Hepatocyte (in vitro differentiated cells): Measurements from ENCODE around the gene SHANK1. TPM values are rescaled to one million over a fixed set of nuclear protein-coding genes. Genes with fewer than 3 reads are reported as not detected.
"Not testable (repeated sequence)": the region's sequence is repeated elsewhere in the genome, so short reads cannot be mapped to it uniquely, and the experiment has no call there.

Experiments used
- DNase-seq: peaks from one replicate; pipeline ENCODE4 v3.0.0-alpha.2; 2016; ENCODE audit warnings: low spot score
- H2AFZ ChIP-seq: fragments of 200-600 bp; sonication (generic); 2 replicates; pipeline ENCODE4 v1.6.0; 2016; ENCODE audit warnings: antibody characterized with exemption, mild to moderate bottlenecking
- H3K27ac ChIP-seq: fragments of 200-600 bp; sonication (generic); 2 replicates; pipeline ENCODE4 v1.5.1; 2016; ENCODE audit warnings: mild to moderate bottlenecking
- H3K27me3 ChIP-seq: fragments of 200-600 bp; sonication (generic); 2 replicates; pipeline ENCODE4 v1.6.1; 2016
- H3K36me3 ChIP-seq: fragments of 200-600 bp; sonication (generic); replicated peaks from 2 replicates; pipeline ENCODE4 v1.5.1; 2016; ENCODE audit warnings: low read depth; ENCODE audit not compliant: insufficient read depth
- H3K4me1 ChIP-seq: fragments of 200-600 bp; sonication (generic); 2 replicates; pipeline ENCODE4 v1.5.1; 2016; ENCODE audit warnings: mild to moderate bottlenecking, moderate library complexity; ENCODE audit not compliant: insufficient read depth
- H3K4me2 ChIP-seq: fragments of 200-600 bp; sonication (generic); 2 replicates; pipeline ENCODE4 v1.6.0; 2016
- H3K4me3 ChIP-seq: fragments of 200-600 bp; sonication (generic); 2 replicates; pipeline ENCODE4 v1.5.1; 2016; ENCODE audit warnings: mild to moderate bottlenecking
- H3K79me2 ChIP-seq: fragments of 200-600 bp; sonication (generic); 2 replicates; pipeline ENCODE4 v1.6.0; 2017; ENCODE audit warnings: mild to moderate bottlenecking
- H3K9me2 ChIP-seq: fragments of 200-600 bp; sonication (generic); replicated peaks from 2 replicates; pipeline ENCODE4 v1.6.0; 2017; ENCODE audit warnings: mild to moderate bottlenecking; ENCODE audit not compliant: insufficient read depth
- H3K9me3 ChIP-seq: fragments of 200-600 bp; sonication (generic); 2 replicates; pipeline ENCODE4 v1.5.1; 2016; ENCODE audit warnings: low read depth, mild to moderate bottlenecking
- H4K20me1 ChIP-seq: fragments of 200-600 bp; sonication (generic); 2 replicates; pipeline ENCODE4 v1.6.0; 2016; ENCODE audit warnings: mild to moderate bottlenecking; ENCODE audit not compliant: insufficient read depth, poor library complexity, severe bottlenecking
- CTCF ChIP-seq: fragments of 200-600 bp; sonication (generic); IDR thresholded peaks from 2 replicates; pipeline ENCODE4 v1.5.1; 2016; ENCODE audit warnings: antibody characterized with exemption, mild to moderate bottlenecking; ENCODE audit not compliant: poor library complexity
- EZH2 ChIP-seq: fragments of 200-600 bp; sonication (generic); IDR thresholded peaks from 2 replicates; pipeline ENCODE4 v1.6.1; 2016; ENCODE audit warnings: antibody characterized with exemption, mild to moderate bottlenecking, borderline replicate concordance
- EZH2phosphoT487 ChIP-seq: fragments of 200-600 bp; sonication (generic); IDR thresholded peaks from one replicate; pipeline ENCODE4 v1.6.1; 2018; ENCODE audit warnings: antibody characterized with exemption, mild to moderate bottlenecking, low read depth, moderate library complexity; ENCODE audit not compliant: unreplicated experiment, severe bottlenecking
- WGBS: methylation state at CpG from one replicate; pipeline ENCODE4 v1.1.6; 2016; ENCODE audit warnings: low lambda C conversion rate; ENCODE audit errors: missing lambda C conversion rate; 5-methylcytosine and 5-hydroxymethylcytosine counted together
- polyA plus RNA-seq: library from polyadenylated mRNA; unstranded; fragments of >200 nt; fragmentation: Nextera tagmentation; extraction: Ambion mirVana; gene quantifications from 2 replicates; pipeline ENCODE4 v1.2.1, GENCODE V29; 2016
- total RNA-seq: library from RNA; depleted of rRNA; stranded (reverse); fragments of >200 nt; gene quantifications from 2 replicates; pipeline ENCODE4 v1.2.3, GENCODE V29; 2014

The SHANK1 gene
- total and polyA plus RNA-seq, 2 experiments from 2014 or later, result 0.56 to 2.3 TPM

DNA sequence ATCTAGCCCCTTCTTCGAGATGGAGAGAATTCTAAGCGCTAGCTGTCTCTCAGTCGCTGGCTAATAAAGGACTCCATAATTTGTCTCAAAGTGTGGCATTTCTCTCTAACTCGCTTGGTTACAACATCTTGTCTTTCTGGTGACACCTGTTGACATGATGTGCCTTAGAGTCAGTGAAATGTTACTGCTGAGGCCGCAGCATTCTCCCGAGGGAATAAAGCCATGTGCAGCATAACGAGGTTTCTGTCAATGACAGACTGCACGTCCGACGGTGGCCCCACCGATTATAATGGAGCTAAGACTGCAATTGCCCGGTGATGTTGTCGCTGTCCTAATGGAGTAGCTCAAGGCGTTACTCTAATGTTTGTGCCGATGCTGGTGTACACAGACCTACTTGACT lies 30.4 kb upstream of the SHANK1 start:
- no peaks in the 10 kb centered on the region for H3K27me3 ChIP-seq
- H3K9me2 ChIP-seq, result no peaks in the 10 kb centered on the region
- H3K4me1 ChIP-seq, result no peaks in the 10 kb centered on the region
- H3K4me3 ChIP-seq, result no peak overlapping the region
- H3K79me2 ChIP-seq, result no peaks in the 10 kb centered on the region
- TF ChIP-seq CTCF, result no peak
- TF ChIP-seq EZH2phosphoT487, result no peak
- no peak for TF ChIP-seq EZH2
- DNase-seq, result no peak
- H2AFZ ChIP-seq, result no peak overlapping the region
- no peaks in the 10 kb centered on the region for H3K36me3 ChIP-seq
- no peak overlapping the region for H3K4me2 ChIP-seq
- no peaks in the 10 kb centered on the region for H3K9me3 ChIP-seq
- H3K27ac ChIP-seq, result no peak overlapping the region
- WGBS, result 83% methylated on average over 15 of the region's 15 CpGs
- H4K20me1 ChIP-seq, result no peaks in the 10 kb centered on the region

GRCh38 chr19:50749490-50749889 lies 29.9 kb upstream of the SHANK1 start:
- Histone ChIP-seq H4K20me1 (no peaks in the 10 kb centered on the region), H3K27me3 (no peaks in the 10 kb centered on the region), H3K79me2 (no peaks in the 10 kb centered on the region), H2AFZ (no peak overlapping the region), H3K4me3 (no peak overlapping the region), H3K27ac (no peak overlapping the region), H3K4me2 (no peak overlapping the region), H3K9me3 (no peaks in the 10 kb centered on the region), H3K9me2 (no peaks in the 10 kb centered on the region), H3K4me1 (no peaks in the 10 kb centered on the region), H3K36me3 (no peaks in the 10 kb centered on the region)
- no peak for TF ChIP-seq EZH2phosphoT487
- TF ChIP-seq EZH2, result no peak
- no peak for TF ChIP-seq CTCF
- DNase-seq, result no peak
- WGBS, result 67% methylated on average over 6 of the region's 6 CpGs

- H3K9me2 ChIP-seq, DNase-seq, H4K20me1 ChIP-seq, H3K79me2 ChIP-seq, H3K4me3 ChIP-seq, H3K36me3 ChIP-seq, H3K4me1 ChIP-seq, H3K4me2 ChIP-seq, H3K27ac ChIP-seq, H3K27me3 ChIP-seq, H3K9me3 ChIP-seq, H2AFZ ChIP-seq: not testable (repeated sequence)
- 90% methylated on average over 14 of the region's 14 CpGs for WGBS
These were observed 27.5 kb upstream of the SHANK1 start for GRCh38 chr19:50747141-50747540.

- DNase-seq, result no peak
- H3K4me3 ChIP-seq, result no peak overlapping the region
- H3K27me3 ChIP-seq, result no peaks in the 10 kb centered on the region
- no peaks in the 10 kb centered on the region for H3K36me3 ChIP-seq
- no peaks in the 10 kb centered on the region for H3K4me1 ChIP-seq
- H3K4me2 ChIP-seq, result no peak overlapping the region
- no peak overlapping the region for H2AFZ ChIP-seq
- no peaks in the 10 kb centered on the region for H3K79me2 ChIP-seq
- H3K9me3 ChIP-seq, result no peaks in the 10 kb centered on the region
- TF ChIP-seq EZH2 (no peak), CTCF (no peak), EZH2phosphoT487 (no peak)
- H3K27ac ChIP-seq, result no peak overlapping the region
- 84% methylated on average over 10 of the region's 10 CpGs for WGBS
- H4K20me1 ChIP-seq, result no peaks in the 10 kb centered on the region
- no peaks in the 10 kb centered on the region for H3K9me2 ChIP-seq
These were observed 25.6 kb upstream of the SHANK1 start for GRCh38 chr19:50745221-50745620.
